Endothelial cell of umbilical vein (primary cell): Measurements from ENCODE around the gene CASP7. TPM values are rescaled to one million over a fixed set of nuclear protein-coding genes. Genes with fewer than 3 reads are reported as not detected.

Experiments
- BruUV-seq: library from RNA; stranded (reverse); fragments of 400-500 nt; replicated peaks from 2 replicates; lab custom pipeline; 2021; lab: Mats Ljungman, UMichigan
- CTCF ChIA-PET: fragments of 300-600, 350-600 bp; sonication (Branson Sonifier 250); formaldehyde crosslinking; loops from one replicate; lab custom pipeline; 2021; ENCODE audit warnings: antibody characterized with exemption, inconsistent platforms; lab: Charles Lee
- POLR2A ChIA-PET: fragments of 300-600, 350-600 bp; sonication (Branson Sonifier 250); formaldehyde crosslinking; loops from one replicate; lab custom pipeline; 2021; ENCODE audit warnings: antibody characterized with exemption, inconsistent platforms; lab: Charles Lee
- DNase-seq: peaks from one replicate; pipeline ENCODE4 v3.0.0-alpha.2; 2011; ENCODE audit warnings: low read depth, low spot score
- FAIRE-seq: peaks from 2 replicates; lab custom pipeline; 2011; peaks lifted over from hg19 to GRCh38; lab: Jason Lieb, UNC
- H2AFZ ChIP-seq: 2 replicates; pipeline ENCODE4 v1.6.0; 2012; ENCODE audit warnings: low read depth, low read length, control low read depth, inconsistent platforms
- H3K27ac ChIP-seq: 2 replicates; pipeline ENCODE4 v1.5.1; 2011; ENCODE audit warnings: low read depth, mild to moderate bottlenecking, control low read depth, low read length, moderate library complexity; ENCODE audit not compliant: insufficient read depth
- H3K27me3 ChIP-seq, 2 experiments: 2 replicates each; pipeline versions ENCODE4 v1.6.0 to v1.6.1; 2011; ENCODE audit warnings: low read length in 2 of 2, mixed read lengths in 1 of 2; ENCODE audit not compliant: control insufficient read depth in 2 of 2, insufficient read depth in 2 of 2
- H3K36me3 ChIP-seq, 2 experiments: 2 replicates in 1 of 2; 3 replicates in 1 of 2; pipeline ENCODE4 v1.5.1; 2011; ENCODE audit warnings: low read length in 2 of 2, mild to moderate bottlenecking in 1 of 2, moderate library complexity in 1 of 2; ENCODE audit not compliant: control insufficient read depth in 2 of 2, insufficient read depth in 2 of 2; ENCODE audit errors: extremely low read depth in 1 of 2
- H3K4me1 ChIP-seq: 3 replicates; pipeline ENCODE4 v1.5.1; 2011; ENCODE audit warnings: mild to moderate bottlenecking, low read length; ENCODE audit not compliant: control insufficient read depth, insufficient read depth; ENCODE audit errors: extremely low read depth
- H3K4me2 ChIP-seq: 2 replicates; pipeline ENCODE4 v1.6.1; 2011; ENCODE audit warnings: low read length, control low read depth, mixed read lengths; ENCODE audit not compliant: insufficient read depth
- H3K4me3 ChIP-seq, 3 experiments: fragments of 200-600 bp in 1 of 3; sonication (generic), shearing (Covaris generic) in 1 of 3; replicated peaks in 1 of 3; 2 replicates each; pipeline ENCODE4 v1.5.1; 2011 to 2016; ENCODE audit warnings: control low read depth in 3 of 3, low read length in 3 of 3, mild to moderate bottlenecking in 2 of 3, inconsistent platforms in 1 of 3, low read depth in 1 of 3, moderate library complexity in 1 of 3; ENCODE audit not compliant: insufficient read depth in 1 of 3
- H3K79me2 ChIP-seq: 2 replicates; pipeline ENCODE4 v1.6.0; 2012; ENCODE audit warnings: low read length, inconsistent platforms; ENCODE audit not compliant: control insufficient read depth, insufficient read depth
- H3K9ac ChIP-seq: replicated peaks from 2 replicates; pipeline ENCODE3; 2011; ENCODE audit warnings: low read length, control low read depth; ENCODE audit not compliant: insufficient read depth; ENCODE audit errors: extremely low read depth
- H3K9me1 ChIP-seq: replicated peaks from 3 replicates; pipeline ENCODE4 v1.6.0; 2011; ENCODE audit warnings: mild to moderate bottlenecking, low read length; ENCODE audit not compliant: control insufficient read depth, insufficient read depth; ENCODE audit errors: extremely low read depth
- H3K9me3 ChIP-seq: replicated peaks from 2 replicates; pipeline ENCODE4 v1.5.1; 2012; ENCODE audit warnings: low read length, inconsistent platforms; ENCODE audit not compliant: control insufficient read depth, insufficient read depth
- H4K20me1 ChIP-seq: replicated peaks from 2 replicates; pipeline ENCODE3; 2011; ENCODE audit warnings: mild to moderate bottlenecking, low read length; ENCODE audit not compliant: control insufficient read depth, insufficient read depth; ENCODE audit errors: extremely low read depth
- CTCF ChIP-seq, 2 donors: IDR thresholded peaks; 1 replicate in 1 of 2; 2 replicates in 1 of 2; pipeline ENCODE4 v1.5.1; 2011; ENCODE audit warnings: low read length in 2 of 2, mild to moderate bottlenecking in 2 of 2, moderate library complexity in 2 of 2, control low read depth in 1 of 2, inconsistent platforms in 1 of 2, low read depth in 1 of 2; ENCODE audit not compliant: insufficient read depth in 1 of 2; ENCODE audit errors: extremely low read depth in 1 of 2
- EZH2 ChIP-seq: IDR thresholded peaks from 2 replicates; pipeline ENCODE4 v1.6.1; 2012; ENCODE audit warnings: borderline replicate concordance, low read depth, mild to moderate bottlenecking, moderate library complexity, low read length, inconsistent platforms; ENCODE audit not compliant: severe bottlenecking
- FOS ChIP-seq: IDR thresholded peaks from 2 replicates; pipeline ENCODE4 v1.6.1; 2011; ENCODE audit warnings: mild to moderate bottlenecking, low read length, moderate library complexity, borderline replicate concordance; ENCODE audit not compliant: insufficient read depth
- GATA2 ChIP-seq: IDR thresholded peaks from 2 replicates; pipeline ENCODE4 v1.7.0; 2011; ENCODE audit warnings: low read depth, mild to moderate bottlenecking, moderate library complexity, mixed read lengths, low read length; ENCODE audit not compliant: insufficient read length, insufficient read depth
- JUN ChIP-seq: IDR thresholded peaks from 2 replicates; pipeline ENCODE4 v1.6.1; 2011; ENCODE audit warnings: borderline replicate concordance, low read depth; ENCODE audit not compliant: insufficient read length, insufficient read depth
- MAX ChIP-seq: IDR thresholded peaks from 2 replicates; pipeline ENCODE4 v1.6.1; 2011; ENCODE audit not compliant: insufficient read depth, insufficient read length
- MYC ChIP-seq: IDR thresholded peaks from one replicate; pipeline ENCODE4 v1.6.1; 2011; ENCODE audit warnings: mild to moderate bottlenecking, low read depth, low read length
- POLR2A ChIP-seq: IDR thresholded peaks from 2 replicates; pipeline ENCODE4 v1.6.1; 2012; ENCODE audit warnings: low read depth, mild to moderate bottlenecking, control low read depth, low read length
- POLR2AphosphoS5 ChIP-seq: IDR thresholded peaks from 2 replicates; pipeline ENCODE4 v1.6.1; 2012; ENCODE audit warnings: low read depth, mild to moderate bottlenecking, control low read depth, low read length, moderate library complexity; ENCODE audit not compliant: insufficient read depth
- dilution Hi-C: fragments of 300-500 bp; cut with MboI; formaldehyde crosslinking; loops from one replicate; pipeline ENCODE4 v1.15.0; 2019; ENCODE audit warnings: low sequenced_read_pairs; ENCODE audit not compliant: extremely low pct_ligation_motif_present
- intact Hi-C: fragments of 100-400 bp; cut with micrococcal nuclease; formaldehyde crosslinking; loops from one replicate; pipeline ENCODE4 v1.10.0; 2022
- polyA plus RNA-seq, 4 experiments: library from polyadenylated mRNA; depleted of rRNA in 3 of 4; stranded (reverse) in 3 of 4; unstranded in 1 of 4; fragments of >200 nt; gene quantifications; 2 replicates each; pipeline versions ENCODE4 v1.2.1 to v1.2.3, GENCODE V29; 2011 to 2012; ENCODE audit warnings: missing spikeins in 1 of 4
- total RNA-seq: library from RNA; stranded (reverse); gene quantifications from 2 replicates; pipeline ENCODE4 v1.2.3, GENCODE V29; 2021

The CASP7 gene
- total and polyA plus RNA-seq, 2 donors (not counting 3 experiments of a cell fraction or from before 2014, with no cell fraction given): 14.6 to 54.3 TPM

- CTCF ChIA-PET: no interaction called here
- Histone ChIP-seq H3K4me3 (no peak overlapping the region), H3K79me2 (peaks cover 74% of the 10 kb centered on the region), H3K9ac (no peak overlapping the region), H3K9me3 (no peaks in the 10 kb centered on the region), H3K36me3 (no peaks in the 10 kb centered on the region), H4K20me1 (peaks cover 4% of the 10 kb centered on the region), H3K27me3 (no peaks in the 10 kb centered on the region), H3K4me1 (peaks cover 10% of the 10 kb centered on the region), H2AFZ (no peak overlapping the region), H3K9me1 (no peaks in the 10 kb centered on the region), H3K27ac (no peak overlapping the region), H3K4me2 (no peak overlapping the region)
- no TSS peak for BruUV-seq
- DNase-seq (no peak), FAIRE-seq (no peak)
- TF ChIP-seq GATA2: no peak
- TF ChIP-seq POLR2A: no peak
- TF ChIP-seq MAX: no peak
- dilution Hi-C loops (no loop called here), intact Hi-C loops (no loop called here)
- POLR2A ChIA-PET: no interaction called here
Measured at GRCh38 chr10:113686028-113686427, 6.3 kb downstream of the CASP7 start.

GRCh38 chr10:113687037-113687436 is 7.3 kb downstream of the CASP7 start:
- Histone ChIP-seq H3K36me3 (peaks cover 0 to 3% of the 10 kb centered on the region in 2 experiments), H3K4me1 (peaks cover under 1% of the 10 kb centered on the region), H4K20me1 (peaks cover 4% of the 10 kb centered on the region), H3K9me3 (no peaks in the 10 kb centered on the region), H3K9me1 (no peaks in the 10 kb centered on the region), H3K79me2 (peaks cover 74% of the 10 kb centered on the region), H2AFZ (no peak overlapping the region), H3K4me3 (no peak overlapping the region), H3K27ac (no peak overlapping the region), H3K27me3 (no peaks in the 10 kb centered on the region), H3K4me2 (no peak overlapping the region), H3K9ac (no peak overlapping the region)
- TF ChIP-seq FOS (no peak), EZH2 (no peak), CTCF (IDR thresholded peaks at IDR 0.05; ENCODE audit: extremely low read depth in 1 of 2, insufficient read depth in 1 of 2, low read depth in 1 of 2, low read length in 2 of 2) (no peak), GATA2 (no peak), POLR2A (no peak), POLR2AphosphoS5 (no peak), MYC (no peak), MAX (no peak), JUN (no peak)
- no peak for FAIRE-seq
- ChIA-PET POLR2A (no interaction called here), CTCF (interaction anchor here (0.7 kb wide), 1 partner anchor 242 kb away, joined by 3 read pairs; no protein-coding TSS in a partner anchor)
- BruUV-seq: no TSS peak
- dilution Hi-C loops (no loop called here), intact Hi-C loops (no loop called here)
- no peak for DNase-seq
